ENCODE measurements around the gene DOCK11.
"Not testable (repeated sequence)": the region's sequence is repeated elsewhere in the genome, so short reads cannot be mapped to it uniquely, and the experiment has no call there.

Gene DOCK11

GRCh38 chrX:118570209-118570608 lies 74.6 kb downstream of the DOCK11 start:
- DNase-seq (ENCODE audit: low spot score): no peak

DNA sequence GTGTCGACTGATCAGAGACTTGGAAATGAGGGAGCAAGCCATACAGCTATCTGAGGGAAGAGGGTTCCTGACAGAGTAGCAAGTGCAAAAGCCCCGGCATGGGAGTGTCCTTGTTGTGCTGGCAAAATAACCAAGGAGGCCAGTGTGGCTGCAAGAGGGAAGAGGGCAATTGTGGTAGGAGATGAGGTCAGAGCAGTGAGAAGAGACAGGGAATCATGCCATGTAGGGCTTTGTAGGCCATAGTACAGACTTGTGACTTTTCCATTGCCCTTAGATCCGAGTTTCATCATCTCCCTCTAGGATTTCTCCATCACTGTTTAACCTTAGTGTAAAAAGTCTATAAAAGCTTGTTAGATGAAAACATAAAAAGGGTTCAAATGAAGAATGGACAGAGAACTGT lies 76.2 kb downstream of the DOCK11 start:
- peak; percentile 6 for DNase-seq (ENCODE audit: low spot score)

GRCh38 chrX:118574666-118575065 lies 79.1 kb downstream of the DOCK11 start:
- DNase-seq (ENCODE audit: low spot score): no peak

- no peak for DNase-seq (ENCODE audit: low spot score)
Observed at GRCh38 chrX:118577041-118577440, 81.4 kb downstream of the DOCK11 start.

- DNase-seq (ENCODE audit: low spot score): no peak
Observed at GRCh38 chrX:118579417-118579816, 83.8 kb downstream of the DOCK11 start.

GRCh38 chrX:118582926-118583325 lies 87.3 kb downstream of the DOCK11 start:
- DNase-seq (ENCODE audit: low spot score): not testable (repeated sequence)

DNA sequence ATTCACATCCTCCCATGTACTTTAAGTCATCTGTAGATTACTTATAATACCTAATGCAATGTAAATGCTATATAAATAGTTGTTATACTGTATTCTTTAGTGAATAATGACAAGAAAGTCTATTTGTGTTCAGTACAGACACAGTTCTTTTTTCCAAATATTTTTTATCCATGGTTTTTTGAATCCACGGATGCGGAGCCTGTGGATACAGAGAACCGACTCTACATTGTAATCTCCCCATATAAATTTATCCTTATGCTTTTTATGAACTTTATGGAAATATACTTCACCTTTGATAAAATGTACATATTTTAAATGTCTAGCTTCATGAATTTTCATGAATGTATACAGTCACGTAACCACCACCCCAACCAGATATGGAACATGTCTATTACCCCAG lies 88.2 kb downstream of the DOCK11 start:
- DNase-seq (ENCODE audit: low spot score): no peak

DNA sequence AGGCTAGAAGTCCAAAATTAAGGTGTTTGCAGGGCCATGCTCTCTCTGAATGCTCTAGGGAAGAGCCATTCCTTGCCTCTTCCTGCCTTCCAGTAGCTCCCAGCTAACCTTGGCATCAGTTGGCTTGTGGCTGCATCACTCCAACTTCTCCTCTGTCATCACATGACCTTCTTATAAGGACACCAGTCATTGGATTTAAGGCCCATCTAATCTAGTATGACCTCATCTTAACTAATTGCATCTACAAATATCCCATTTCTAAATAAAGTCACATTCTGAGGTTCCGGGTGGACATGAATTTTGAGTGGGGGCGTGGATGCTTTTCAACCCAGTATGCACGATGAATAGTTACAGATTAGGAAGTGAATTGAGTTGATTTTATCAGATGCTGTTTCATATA lies 89.7 kb downstream of the DOCK11 start:
- DNase-seq (ENCODE audit: low spot score): no peak

- DNase-seq (ENCODE audit: low spot score): not testable (repeated sequence)
Observed at GRCh38 chrX:118586206-118586605, 90.6 kb downstream of the DOCK11 start.

DNA sequence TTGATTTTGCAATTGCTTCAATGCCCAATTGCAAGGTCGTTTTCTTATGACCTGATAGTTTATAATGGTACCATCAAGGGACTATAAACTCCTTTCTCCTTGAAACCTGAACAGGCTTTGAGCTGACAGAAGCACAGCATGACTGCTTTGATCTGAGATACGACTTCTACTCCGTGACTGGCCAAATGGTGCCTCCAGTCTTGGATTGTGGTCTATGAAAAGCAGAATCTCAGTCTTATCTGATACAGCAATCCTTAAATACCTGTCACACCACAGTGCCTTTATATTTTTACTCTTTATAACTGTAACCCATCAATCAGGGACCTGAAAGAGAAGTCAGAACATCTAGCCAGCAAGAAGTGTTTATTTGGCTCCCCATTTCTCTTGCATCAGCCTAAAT lies 93.1 kb downstream of the DOCK11 start:
- no peak for DNase-seq (ENCODE audit: low spot score)

DNA sequence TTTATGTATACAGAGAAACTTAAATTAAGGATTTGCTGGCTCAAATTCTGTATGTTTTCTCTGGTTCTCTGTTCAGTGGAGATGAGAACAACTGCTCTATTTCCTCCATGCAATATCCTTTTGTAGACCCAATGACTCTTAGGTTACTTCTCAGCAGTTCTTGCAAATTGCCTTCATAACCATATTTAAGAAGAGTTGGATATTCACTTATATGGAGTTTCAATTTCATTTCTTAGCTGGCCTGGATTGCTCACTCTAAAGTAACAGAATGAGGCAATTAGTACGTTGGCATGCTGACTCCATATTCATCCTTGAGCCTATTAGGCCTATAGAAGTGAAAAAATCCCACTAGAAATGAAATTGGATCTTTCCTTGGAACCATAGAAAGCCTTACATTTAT lies 93.6 kb downstream of the DOCK11 start:
- DNase-seq (ENCODE audit: low spot score): no peak

DNA sequence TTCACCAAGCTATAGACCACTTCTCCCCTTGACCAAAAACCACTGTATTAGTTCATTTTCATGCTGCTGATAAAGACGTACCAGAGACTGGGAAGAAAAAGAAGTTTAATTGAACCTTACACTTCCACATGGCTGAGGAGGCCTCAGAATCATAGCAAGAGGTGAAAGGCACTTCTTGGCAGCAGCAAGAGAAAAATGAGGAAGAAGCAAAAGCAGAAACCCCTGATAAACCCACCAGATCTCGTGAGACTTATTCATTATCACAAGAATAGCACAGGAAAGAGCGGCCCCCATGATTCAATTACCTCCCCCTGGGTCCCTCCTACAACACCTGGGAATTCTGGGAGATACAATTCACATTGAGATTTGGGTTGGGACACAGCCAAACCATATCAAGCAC lies 97.8 kb downstream of the DOCK11 start:
- no peak for DNase-seq (ENCODE audit: low spot score)

GRCh38 chrX:118594697-118595420 lies 99.2 kb downstream of the DOCK11 start:
- no peak for DNase-seq (ENCODE audit: low spot score)

DNA sequence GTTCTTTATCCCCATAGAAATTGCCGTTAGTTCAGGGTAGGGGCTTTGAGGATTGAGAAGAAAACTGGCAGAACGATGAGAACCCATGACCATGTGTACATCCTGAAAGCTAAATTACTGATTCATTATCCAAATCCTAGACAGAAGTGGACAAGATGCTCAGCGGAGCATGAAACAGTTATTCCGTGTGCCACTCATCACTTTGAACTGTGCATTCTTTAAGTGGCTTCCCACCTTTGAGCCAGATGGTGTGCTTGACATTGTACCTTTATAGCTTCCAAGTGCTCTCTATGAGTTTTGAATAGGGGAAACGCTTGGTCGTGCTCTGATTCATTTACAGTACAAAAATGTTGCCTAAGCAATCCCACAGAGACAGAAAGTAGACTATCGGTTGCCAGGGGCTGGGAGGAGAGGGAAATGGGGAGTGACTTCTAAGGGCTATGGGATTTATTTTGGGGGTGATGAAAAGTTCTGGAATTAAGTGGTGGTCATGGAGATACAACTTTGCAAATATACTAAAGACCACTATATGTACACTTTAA lies 100.0 kb downstream of the DOCK11 start:
- no peak for DNase-seq (ENCODE audit: low spot score)

GRCh38 chrX:118596390-118596789 lies 100.8 kb downstream of the DOCK11 start:
- no peak for DNase-seq (ENCODE audit: low spot score)

DNA sequence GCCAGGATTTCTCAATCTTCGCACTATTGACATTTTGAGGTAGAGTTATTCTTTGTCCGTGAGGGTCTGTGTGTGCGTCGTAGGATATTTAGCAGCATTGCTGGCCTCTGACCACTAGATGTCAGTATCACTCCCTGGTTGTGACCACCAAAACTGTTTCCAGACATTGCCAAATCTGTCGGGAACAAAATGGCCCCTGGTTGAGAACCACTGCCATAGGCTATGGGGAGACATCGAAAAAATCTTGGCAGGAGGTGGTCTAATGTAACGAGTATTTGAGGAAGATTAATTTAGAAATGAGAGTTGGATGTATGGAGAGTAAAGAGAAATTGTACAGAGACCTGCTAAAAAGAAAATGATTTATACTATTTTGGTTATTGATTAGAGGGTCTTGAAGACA lies 108.4 kb downstream of the DOCK11 start:
- no peak for DNase-seq (ENCODE audit: low spot score)

DNA sequence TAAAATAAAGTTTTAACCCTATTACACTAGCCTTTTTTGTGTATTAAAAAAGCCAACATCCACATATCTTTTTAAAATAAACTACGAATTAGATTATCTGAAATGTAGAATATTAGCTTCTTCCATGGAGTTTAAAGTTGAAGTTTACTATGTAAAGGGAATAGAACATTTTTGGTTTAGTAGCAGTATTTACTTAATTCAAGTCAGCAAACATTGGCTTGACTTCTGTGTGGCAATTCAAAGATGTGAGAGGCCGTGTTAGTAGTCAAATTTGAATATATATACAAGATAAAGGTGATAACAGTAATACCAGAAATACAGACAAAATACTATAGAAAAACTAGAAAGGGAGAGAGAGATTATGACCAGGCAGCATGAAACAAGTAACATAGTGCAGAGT lies 116.7 kb downstream of the DOCK11 start:
- DNase-seq (ENCODE audit: low spot score): no peak

GRCh38 chrX:118614150-118614549 lies 118.5 kb downstream of the DOCK11 start:
- DNase-seq (ENCODE audit: low spot score): no peak

- DNase-seq (ENCODE audit: low spot score): no peak
Observed at GRCh38 chrX:118615141-118615540, 119.5 kb downstream of the DOCK11 start.

DNA sequence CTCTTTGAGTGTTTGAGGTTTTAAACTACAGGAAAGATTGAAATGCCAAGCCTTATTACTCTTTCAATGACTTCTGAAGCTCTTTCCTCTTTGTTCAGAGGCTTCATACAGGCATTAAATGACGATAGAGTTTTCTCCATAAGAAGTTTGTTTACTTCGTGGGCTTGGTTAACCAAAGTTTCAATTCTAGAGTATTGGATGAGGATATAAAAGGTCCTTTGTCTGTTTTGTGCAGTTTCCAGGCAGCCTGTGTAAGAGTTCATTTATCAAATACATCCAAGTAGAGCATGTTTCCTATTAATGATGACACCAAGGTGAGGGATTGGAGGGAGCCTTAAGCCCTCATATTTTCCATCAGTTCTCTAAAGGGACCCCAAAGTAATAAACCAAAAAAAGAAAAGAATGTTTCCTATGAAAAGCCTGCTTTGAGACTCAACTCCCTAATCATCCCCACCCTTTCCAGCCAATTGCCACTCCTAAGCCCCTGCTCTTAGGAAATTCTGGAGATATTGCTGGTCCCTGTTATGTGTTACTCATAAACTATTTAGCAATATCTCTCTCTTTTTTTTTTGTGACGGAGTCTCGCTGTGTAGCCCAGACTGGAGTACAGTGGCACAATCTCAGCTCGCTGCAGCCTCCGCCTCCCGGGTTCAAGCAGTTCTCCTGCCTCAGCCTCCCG lies 125.6 kb downstream of the DOCK11 start:
- DNase-seq (ENCODE audit: low spot score): no peak

DNA sequence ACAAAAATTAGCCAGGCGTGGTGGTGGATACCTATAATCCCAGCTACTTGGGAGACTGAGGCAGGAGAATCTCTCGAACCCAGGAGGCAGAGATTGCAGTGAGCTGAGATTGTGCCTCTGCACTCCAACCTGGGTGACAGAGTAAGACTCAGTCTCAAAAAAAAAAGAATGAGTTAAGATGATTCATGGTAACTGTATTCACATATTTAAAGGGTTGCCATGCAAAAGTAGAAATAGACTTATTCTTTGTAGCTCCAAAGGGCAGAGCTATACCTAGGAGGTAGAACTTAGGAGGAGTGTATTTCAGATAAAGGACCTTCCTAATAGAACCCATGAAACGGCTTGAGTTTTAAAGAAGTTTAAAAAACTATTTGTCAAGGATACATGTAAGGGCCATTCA lies 127.4 kb downstream of the DOCK11 start:
- no peak for DNase-seq (ENCODE audit: low spot score)

DNA sequence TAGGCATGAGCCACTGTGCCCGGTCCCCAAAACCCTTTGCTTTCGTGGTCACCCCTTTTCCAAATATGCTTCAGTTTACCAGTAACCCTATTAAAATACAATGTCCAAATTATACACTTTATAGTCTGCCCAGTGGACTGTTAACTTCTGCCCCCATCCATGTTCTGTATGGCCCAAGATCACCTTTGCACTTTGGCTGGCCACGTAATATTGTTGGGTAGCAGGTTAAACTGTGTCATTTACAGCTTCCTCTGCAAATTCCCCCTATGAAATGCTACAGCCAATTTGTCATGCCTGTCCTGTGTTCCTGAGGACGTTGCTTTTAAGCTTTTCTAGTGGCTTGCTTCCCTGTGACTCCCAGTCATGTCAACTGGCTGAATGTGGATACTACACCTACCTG lies 130.7 kb downstream of the DOCK11 start:
- no peak for DNase-seq (ENCODE audit: low spot score)

DNA sequence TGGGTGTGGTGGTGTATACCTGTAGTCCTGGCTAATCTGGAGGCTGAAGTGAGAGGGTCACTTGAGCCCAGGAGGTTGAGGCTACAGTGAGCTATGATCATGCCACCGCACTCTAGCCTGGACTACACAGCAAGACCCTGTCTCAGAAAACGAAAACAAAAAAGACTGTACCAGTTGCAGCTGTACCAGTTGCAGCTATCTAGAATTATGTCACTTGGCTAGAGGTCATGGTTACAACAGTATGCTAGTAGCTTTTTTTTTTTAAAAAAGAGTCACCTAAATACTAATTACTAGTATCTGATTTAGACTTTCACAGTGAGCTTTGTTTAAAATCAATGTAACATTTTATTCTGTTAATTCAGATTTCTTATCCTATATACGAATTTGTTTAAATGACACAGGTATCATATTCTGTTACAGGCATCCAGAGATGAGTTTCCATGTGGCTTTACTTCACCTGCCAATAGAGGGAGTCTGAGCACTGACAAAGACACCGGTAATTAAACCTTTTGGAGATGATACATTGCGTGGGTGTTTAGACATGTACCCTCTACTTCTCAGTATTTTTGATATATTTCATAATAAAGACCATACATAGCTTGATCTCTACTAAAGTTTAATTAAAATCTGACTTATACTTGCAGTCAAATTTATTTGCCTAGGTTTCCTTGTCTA lies 131.6 kb downstream of the DOCK11 start:
- DNase-seq (ENCODE audit: low spot score): no peak

All from HuH-7.5 (cell line).